Epidermal melanocyte (primary cell): ENCODE results near the gene ADGRB2.

Experiments used
- DNase-seq: peaks from one replicate; pipeline ENCODE4 v3.0.0; 2011; ENCODE audit warnings: low spot score; ENCODE audit not compliant: insufficient read length

The ADGRB2 gene

DNA sequence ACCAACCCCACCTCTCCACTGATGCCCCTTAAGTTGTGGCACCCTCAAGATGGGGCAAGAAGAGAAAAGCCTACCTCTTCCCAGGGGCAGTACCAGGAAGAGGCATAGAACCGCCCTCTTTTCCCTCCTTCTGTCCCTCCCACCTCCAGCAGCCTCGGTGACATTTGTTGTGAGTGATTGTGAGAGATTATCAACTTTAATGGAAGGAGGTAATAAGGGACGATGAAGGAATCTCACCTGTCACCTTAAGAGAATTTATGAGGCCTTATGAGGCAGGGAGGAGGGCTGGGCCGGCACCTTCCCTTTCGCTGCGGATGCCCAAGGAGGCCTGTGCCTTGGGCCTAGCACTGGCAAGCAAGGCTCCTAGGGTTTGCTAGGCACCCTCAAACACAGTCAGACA is 1.4 kb upstream of the ADGRB2 start:
- no peak for DNase-seq

DNA sequence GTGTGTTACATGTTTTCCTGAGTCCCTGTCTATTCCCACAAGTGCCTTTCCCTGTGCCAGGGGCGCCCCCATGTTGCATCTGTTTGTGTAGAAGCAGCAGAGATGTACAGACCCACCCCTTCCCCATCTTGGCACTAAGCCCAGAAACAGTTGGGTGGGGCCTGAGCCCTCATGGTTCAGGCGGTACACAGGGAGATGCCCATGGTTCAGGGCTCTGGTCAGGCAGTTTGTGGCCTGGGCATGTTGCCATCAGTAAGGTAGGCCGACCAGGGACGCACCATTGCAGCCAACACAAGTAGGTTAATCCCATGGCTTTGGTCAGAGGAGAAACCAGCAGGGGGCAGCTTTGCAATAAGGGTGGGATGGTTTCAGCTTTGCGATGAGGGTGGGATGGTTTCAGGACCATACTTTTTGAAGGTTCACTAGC is 914 bp upstream of the ADGRB2 start:
- no peak for DNase-seq

DNA sequence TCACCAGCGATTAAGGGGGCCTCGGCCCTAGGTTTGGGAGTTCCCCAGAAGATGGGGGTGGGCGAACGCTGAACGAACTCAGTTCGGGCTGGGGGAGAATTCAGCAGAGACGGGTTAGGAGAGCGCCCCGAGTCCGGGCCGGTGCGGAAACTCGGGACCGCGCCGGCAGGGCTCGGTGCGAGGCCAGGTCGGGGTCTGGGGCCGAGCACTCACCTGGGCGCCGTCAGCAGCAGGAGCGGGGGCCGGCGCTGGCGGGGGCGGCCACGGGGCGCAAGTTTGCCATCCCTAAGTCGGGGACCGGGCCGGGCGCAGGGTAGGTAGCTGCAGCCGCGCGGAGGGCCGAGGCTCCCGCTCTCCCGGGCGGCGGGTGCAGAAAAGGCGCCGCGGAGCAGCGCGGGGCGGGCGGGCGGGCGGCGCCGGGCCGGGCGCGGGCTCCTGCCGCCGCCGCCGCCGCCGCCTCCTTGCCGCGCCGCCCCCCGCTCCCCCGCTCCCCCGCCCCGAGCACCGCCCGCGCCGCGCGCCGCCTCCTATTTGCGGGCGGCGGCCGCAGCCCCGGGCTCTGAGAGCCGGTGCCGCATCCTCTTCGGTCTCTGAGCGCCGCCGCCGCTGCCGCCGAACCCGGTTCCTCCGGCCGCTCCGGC is 349 bp downstream of the ADGRB2 start:
- DNase-seq = no peak

DNA sequence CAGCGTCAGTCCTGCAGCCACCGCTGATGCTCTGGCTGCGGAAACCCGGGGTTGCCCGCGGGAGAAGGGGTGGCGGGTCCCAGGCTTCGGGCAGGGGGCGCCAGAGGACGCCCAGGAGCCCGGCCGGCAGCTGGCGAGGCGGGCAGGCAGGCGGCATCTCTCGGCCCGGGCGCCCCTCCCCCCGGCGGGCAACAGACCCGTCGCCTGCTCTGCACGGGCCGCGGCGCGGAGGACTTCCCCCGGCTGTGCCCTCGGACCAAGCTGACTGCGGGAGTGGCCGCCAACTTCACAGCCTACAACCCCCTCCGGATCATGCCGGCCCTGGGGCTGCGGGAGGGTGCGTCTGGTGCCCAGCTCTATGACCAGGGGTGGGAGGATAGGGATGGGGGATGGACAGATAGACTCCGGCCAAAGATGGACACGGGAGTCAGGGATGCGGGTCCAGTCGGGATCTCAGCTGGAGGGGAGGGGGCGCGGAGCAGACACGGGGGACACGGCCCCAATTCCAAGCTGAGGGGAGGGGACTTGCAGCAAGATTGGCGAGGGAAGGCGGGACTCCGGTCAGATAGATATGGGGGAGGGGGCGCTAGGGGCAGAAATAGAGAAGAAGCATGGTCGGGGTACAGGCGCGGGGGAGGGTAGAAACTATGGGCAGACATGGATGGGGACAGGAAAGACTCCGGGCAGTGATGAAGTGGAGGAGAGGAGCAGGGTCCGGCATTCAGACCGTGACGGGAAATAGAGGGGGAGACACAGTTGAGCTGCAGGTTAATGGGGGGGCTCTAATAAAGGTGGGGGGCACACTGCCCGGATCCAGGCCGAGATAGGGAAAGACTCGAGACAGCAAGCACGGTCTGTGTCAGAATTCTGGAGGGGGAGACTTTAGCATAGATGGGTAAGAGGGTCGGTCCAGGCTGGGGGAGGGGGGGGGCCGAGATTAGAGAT is 1.1 kb downstream of the ADGRB2 start:
- peak; percentile 82 for DNase-seq

GRCh38 chr1:31762323-31762722 is 1.8 kb downstream of the ADGRB2 start:
- no peak for DNase-seq

DNA sequence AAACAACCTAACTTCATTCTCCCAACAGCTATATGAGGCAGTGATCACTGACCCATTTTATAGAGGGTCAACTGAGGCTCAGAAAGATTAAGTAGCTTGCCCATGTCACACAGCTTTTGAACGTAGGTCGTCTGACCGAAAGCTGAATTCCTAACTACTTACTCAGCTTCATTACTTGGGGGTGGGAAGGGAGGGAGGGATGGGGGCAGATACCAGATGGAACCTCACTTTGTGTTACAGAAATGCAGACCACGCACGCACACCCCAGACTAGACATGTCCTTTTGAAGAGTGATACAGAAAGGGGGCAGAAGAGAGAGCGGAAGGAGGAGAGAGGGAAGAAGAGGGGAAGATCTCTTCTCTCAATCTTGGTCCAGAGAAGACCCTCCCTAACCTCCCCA is 2.3 kb downstream of the ADGRB2 start:
- DNase-seq = no peak

GRCh38 chr1:31760471-31761470 is 3.4 kb downstream of the ADGRB2 start:
- peak; percentile 74 for DNase-seq

DNA sequence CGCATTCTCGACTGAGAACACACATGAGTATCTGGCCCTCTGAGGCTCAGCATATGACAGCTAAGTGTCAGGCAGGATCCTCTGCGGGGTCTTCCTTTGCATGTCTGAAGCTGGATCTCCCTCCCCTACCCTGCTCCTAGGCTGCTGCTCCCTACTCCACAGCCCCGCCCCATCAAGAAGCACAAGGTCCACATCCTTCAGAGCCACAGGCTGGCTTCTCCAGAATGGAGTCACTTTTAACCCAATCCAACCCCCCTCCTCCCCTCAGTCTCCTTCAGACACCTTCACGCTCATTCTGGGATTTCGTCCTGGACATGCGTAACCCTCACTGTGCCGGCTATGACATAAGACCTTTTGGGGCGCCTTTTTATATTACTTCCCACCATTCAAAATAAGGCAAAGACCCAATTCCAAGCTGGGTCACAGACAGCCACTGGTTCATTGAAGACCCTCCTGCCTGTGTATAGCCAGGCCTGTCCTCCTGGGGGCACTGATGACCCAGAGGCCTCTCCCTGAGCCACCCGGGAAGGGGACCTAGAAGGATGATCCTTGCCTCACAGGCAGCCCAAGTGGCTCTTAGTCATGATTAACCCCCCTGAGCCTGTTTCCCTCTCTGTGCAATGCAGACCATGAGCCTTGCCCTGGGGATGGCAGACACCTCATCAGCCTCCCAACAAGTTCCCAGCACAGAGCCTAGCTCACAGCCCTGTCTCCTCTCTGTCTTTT is 4.7 kb downstream of the ADGRB2 start:
- DNase-seq = no peak

- DNase-seq = no peak
Observed at GRCh38 chr1:31758823-31759222, 5.3 kb downstream of the ADGRB2 start.

DNA sequence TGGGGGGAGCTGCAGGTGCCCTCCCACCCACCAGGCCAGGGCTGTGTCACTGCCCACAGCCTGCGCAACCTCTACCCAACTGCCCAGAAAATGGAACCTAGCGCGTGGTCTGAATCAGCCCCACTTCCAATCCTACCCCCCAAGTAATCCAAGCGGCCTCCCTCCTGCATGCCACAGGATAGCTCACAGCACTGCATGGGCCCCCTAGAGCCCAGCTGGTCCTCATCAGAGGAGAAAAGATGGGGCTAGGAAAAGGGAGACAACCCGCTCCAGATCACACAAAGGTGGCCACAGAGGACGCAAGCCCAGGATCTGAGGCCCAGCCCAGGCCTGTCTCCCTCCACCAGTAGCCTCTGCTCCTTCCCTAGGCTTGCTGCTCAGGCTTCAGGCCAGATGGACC is 6.2 kb downstream of the ADGRB2 start:
- no peak for DNase-seq

DNA sequence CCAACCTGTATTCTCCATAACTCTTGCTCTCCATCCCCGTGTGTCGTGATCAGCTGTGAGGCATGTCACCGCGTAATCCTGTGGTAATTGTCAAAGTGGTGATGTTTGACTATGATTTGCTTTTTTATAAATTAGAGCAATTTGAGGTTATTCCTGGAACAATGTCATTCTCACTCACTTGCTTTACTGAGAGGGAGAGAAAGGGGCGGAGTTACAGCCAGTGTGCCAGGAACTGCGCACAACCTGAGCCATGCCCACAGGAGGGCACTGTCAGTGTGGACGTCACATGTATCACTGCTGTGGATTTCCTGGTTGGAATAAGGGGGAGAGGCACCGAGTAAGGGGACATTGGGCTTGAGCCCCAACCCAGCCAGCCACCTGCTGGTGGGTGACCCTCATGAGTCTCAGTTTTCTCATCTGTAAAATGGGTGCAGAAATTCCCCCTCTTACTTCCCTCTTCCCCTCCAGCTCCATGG is 6.9 kb downstream of the ADGRB2 start:
- DNase-seq = no peak

GRCh38 chr1:31756578-31756977 is 7.6 kb downstream of the ADGRB2 start:
- DNase-seq = no peak

GRCh38 chr1:31755850-31756492 is 8.2 kb downstream of the ADGRB2 start:
- DNase-seq = no peak

DNA sequence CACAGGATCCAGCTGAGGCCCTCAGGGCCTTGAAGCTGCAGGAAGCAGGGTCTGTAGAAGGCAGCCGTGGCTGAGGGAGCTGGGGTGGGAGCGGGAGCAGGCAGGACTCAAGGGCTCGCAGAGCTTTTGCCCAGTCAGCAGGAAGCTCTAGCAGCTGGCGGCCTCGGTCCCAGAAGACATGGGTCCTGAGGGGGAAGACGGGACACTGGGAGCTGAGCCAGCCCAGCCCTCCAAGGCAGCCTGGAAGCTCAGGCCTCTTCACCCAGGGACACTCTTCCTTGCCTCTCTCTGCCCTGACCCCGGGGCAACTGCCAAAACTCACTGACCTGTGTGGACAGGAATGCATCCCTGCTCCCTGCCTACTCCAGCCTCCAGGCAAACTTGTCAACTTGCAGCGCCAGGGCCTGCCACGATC is 8.9 kb downstream of the ADGRB2 start:
- no peak for DNase-seq

DNA sequence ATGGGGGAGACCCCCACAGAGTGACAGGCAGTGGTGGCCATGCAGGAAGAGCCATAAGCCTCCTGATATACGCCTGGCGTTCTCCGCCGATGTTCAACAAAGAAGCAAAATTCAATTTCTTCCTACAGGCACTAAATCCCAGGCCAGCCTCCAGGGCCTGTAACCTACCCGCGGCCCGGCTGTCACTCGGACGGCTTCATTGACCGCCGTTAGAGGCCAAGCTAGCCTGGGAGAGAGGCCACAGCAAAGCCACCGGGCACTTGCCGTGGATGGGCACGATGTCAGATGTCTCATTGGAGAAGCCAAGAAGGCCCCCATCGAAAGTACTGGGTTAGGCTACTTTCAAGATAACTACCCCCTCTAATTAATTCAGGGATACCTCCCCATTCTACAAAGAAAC is 9.7 kb downstream of the ADGRB2 start:
- no peak for DNase-seq

DNA sequence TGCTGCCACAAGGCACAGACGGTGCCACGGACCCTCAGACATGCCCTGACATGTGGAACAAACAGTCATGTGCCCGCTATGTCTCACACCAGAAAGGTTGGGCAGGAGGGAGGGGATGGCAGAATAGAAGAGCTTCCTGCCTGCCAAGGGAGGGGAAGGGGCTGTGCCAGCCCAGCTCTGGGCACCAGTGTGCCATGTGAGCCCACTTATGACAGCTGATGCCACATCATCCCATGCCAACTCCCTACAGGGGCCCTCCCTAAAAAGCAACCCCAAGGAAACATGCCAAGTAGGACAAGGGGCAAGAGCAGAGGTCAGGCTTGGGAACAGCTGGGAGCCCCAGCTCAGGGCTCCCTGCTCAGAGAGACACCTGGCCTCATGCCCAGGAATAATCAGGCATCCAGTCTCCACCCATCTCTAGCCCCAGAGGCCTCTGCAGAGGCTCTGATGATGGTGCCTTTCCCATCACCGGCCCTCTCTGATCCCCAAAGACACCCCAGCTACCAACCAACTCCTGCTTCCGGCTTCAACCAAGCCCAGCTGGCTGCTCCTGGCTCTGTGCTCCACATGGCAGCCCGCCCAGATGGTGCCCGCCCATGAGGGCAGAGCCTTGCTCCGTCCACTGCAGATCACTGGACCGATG is 10.3 kb downstream of the ADGRB2 start:
- no peak for DNase-seq

DNA sequence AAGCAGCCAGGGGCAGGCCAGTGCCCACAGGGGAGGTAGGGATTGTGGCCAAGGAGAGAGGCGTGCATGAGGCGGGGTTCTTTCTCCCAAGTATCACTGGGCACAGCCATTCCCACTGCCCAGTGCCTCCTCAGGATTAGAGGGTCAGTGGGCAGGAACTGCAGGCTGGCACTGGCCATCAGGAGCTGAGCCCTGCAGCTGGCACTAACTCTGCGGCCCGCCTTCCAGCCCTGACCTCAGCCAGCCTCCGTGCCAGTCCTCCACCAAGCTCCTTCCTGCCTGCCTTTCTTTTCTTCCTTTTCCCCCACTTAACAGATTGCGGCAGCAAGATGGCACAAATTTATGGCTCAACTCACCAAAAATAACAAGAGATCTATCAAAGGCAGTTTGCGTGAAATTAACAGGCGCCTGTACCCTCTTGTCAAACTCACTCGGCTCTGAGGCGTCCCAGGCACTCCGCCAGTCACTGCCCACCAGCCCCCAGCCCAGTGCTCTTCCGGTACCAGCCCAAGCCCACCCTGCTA is 11.1 kb downstream of the ADGRB2 start:
- DNase-seq = no peak

- no peak for DNase-seq
Observed at GRCh38 chr1:31752258-31752657, 11.9 kb downstream of the ADGRB2 start.

DNA sequence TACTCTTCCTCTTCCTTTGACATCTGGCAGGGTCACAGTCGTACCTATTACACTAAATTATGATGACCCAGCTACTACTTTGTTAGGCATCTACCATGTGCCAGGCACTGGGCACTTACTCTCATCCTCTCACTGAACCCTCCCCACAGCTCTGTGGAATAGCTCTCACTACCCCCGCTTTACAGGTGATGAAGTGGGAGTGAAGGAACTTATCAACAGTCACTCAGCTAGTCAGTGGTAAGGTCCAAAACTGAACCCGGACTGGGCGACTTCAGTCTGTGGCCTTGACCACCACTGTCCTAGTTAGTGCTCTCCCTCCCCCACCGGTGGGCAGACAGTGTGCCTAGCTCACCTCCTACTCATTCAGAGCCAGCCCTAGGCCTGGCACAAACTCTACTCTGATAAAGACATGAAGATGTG is 12.3 kb downstream of the ADGRB2 start:
- no peak for DNase-seq
